Panc1 (cell line): ENCODE results near the gene WNT9A. TPM values are rescaled to one million over a fixed set of nuclear protein-coding genes. Genes with fewer than 3 reads are reported as not detected.

Source experiments
- ATAC-seq: fragments of 200-7000 bp; cut with Tn5 transposase; 2 replicates; pipeline ENCODE4 v1.9.1; 2020; ENCODE audit warnings: mild to moderate bottlenecking, moderate library complexity
- BruUV-seq: library from RNA; stranded (reverse); fragments of 400-500 nt; replicated peaks from 2 replicates; lab custom pipeline; 2021; lab: Mats Ljungman, UMichigan
- CTCF ChIA-PET: fragments of 300-600 bp; sonication (Branson Sonifier 250); formaldehyde crosslinking; loops from one replicate; lab custom pipeline; 2022; ENCODE audit warnings: antibody characterized with exemption; lab: Charles Lee
- POLR2A ChIA-PET: fragments of 300-600 bp; sonication (Branson Sonifier 250); formaldehyde crosslinking; loops from one replicate; lab custom pipeline; 2022; ENCODE audit warnings: antibody characterized with exemption; lab: Charles Lee
- DNase-seq: peaks from one replicate; pipeline ENCODE4 v3.0.0-alpha.2; 2010; ENCODE audit warnings: low read depth, low spot score
- H3K27ac ChIP-seq: 2 replicates; pipeline ENCODE4 v1.5.1; 2011; ENCODE audit warnings: mild to moderate bottlenecking, low read length, inconsistent platforms
- H3K27me3 ChIP-seq: fragments of 200-500 bp; sonication (Bioruptor generic); 2 replicates; pipeline ENCODE4 v1.6.0; 2014; ENCODE audit warnings: low read length, inconsistent platforms; ENCODE audit not compliant: control insufficient read depth, insufficient read depth
- H3K36me3 ChIP-seq: fragments of 200-500 bp; sonication (Bioruptor generic); 2 replicates; pipeline ENCODE4 v1.5.1; 2014; ENCODE audit warnings: inconsistent platforms, mild to moderate bottlenecking, low read length, moderate library complexity; ENCODE audit not compliant: control insufficient read depth, insufficient read depth
- H3K4me1 ChIP-seq: 2 replicates; pipeline ENCODE4 v1.5.1; 2011; ENCODE audit warnings: inconsistent platforms, mild to moderate bottlenecking, low read length, moderate library complexity; ENCODE audit not compliant: control insufficient read depth, insufficient read depth
- H3K4me3 ChIP-seq, 2 experiments: 2 replicates each; pipeline ENCODE4 v1.5.1; 2011 to 2012; ENCODE audit warnings: low read depth in 2 of 2, low read length in 2 of 2, mild to moderate bottlenecking in 2 of 2, inconsistent platforms in 1 of 2, moderate library complexity in 1 of 2
- H3K9me3 ChIP-seq: fragments of 200-500 bp; sonication (Bioruptor generic); 2 replicates; pipeline ENCODE4 v1.5.1; 2014; ENCODE audit warnings: low read depth, mild to moderate bottlenecking, inconsistent platforms, low read length, moderate library complexity; ENCODE audit not compliant: control insufficient read depth, insufficient read depth
- POLR2AphosphoS5 ChIP-seq: IDR thresholded peaks from 2 replicates; pipeline ENCODE4 v1.6.1; 2012; ENCODE audit warnings: mild to moderate bottlenecking, low read depth, low read length, moderate library complexity
- SIN3A ChIP-seq: IDR thresholded peaks from 2 replicates; pipeline ENCODE4 v1.6.1; 2012; ENCODE audit warnings: low read depth, mild to moderate bottlenecking, low read length, moderate library complexity, borderline replicate concordance; ENCODE audit not compliant: insufficient read depth
- TCF7L2 ChIP-seq: IDR thresholded peaks from 2 replicates; pipeline ENCODE4 v1.6.1; 2011; ENCODE audit warnings: mild to moderate bottlenecking, low read depth, low read length, inconsistent platforms
- in situ Hi-C: cut with HindIII; loops from 2 replicates; pipeline ENCODE4 v1.10.0; 2016; ENCODE audit warnings: low sequenced_read_pairs, low pct_unique_long_range_greater_than_20kb
- intact Hi-C: fragments of 100-400 bp; cut with micrococcal nuclease; formaldehyde crosslinking; loops from one replicate; pipeline ENCODE4 v1.10.0; 2022; ENCODE audit not compliant: unreplicated experiment
- total RNA-seq: library from RNA; stranded (reverse); gene quantifications from one replicate; pipeline ENCODE4 v1.2.1, GENCODE V29; 2021; ENCODE audit not compliant: unreplicated experiment
- TF ChIP-seq, protein P1 (sequence below): fragments of 450-650 bp; IDR thresholded peaks from 2 replicates; pipeline ENCODE4 v1.5.1; 2017; ENCODE audit warnings: mild to moderate bottlenecking
- TF ChIP-seq, protein P2 (sequence below), 2 experiments: IDR thresholded peaks; 2 replicates each; pipeline ENCODE4 v1.6.1; 2011 to 2012; ENCODE audit warnings: low read depth in 2 of 2, control low read depth in 1 of 2, low read length in 1 of 2, mild to moderate bottlenecking in 1 of 2, moderate library complexity in 1 of 2; ENCODE audit not compliant: insufficient read depth in 1 of 2

WNT9A gene
- total RNA-seq, 1 experiment from 2014 or later: 26.5 TPM

DNA sequence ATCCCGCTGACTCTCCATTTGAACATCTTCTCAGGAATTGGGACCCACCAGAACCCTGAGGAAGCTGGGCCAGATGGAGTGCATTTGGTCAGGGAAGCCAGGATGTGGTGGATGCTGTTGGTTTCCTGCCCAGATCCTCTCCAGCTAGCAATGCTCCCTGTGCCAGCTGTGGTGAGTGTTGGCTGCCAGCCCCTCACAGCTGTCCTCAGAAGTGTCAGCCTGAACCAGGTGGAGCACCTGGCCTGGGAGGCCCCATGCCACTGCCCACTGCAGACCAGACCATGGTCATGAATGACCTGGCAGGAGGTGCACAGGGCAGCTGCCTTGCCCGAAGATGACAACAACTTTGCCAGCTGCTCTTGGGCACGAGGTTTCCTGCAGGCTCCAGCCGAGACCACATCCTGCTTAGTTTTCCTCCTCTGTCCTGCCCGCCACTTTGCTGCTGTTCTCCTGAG lies 77.9 kb downstream of the WNT9A start:
- CTCF ChIA-PET: interaction anchor here (0.6 kb wide), 1 partner anchor 91 kb away, joined by 3 read pairs; no protein-coding TSS in a partner anchor
- DNase-seq (no peak), ATAC-seq (no peak)
- no TSS peak for BruUV-seq
- Histone ChIP-seq H3K27ac (no peak overlapping the region), H3K36me3 (no peaks in the 10 kb centered on the region), H3K4me3 (no peak overlapping the region), H3K27me3 (no peaks in the 10 kb centered on the region), H3K4me1 (no peaks in the 10 kb centered on the region), H3K9me3 (no peaks in the 10 kb centered on the region)
- in situ Hi-C loops: no loop called here
- POLR2A ChIA-PET: interaction anchor here (0.6 kb wide), 1 partner anchor 8 kb away, joined by 5 read pairs; no protein-coding TSS in a partner anchor
- TF ChIP-seq, protein P1, sequence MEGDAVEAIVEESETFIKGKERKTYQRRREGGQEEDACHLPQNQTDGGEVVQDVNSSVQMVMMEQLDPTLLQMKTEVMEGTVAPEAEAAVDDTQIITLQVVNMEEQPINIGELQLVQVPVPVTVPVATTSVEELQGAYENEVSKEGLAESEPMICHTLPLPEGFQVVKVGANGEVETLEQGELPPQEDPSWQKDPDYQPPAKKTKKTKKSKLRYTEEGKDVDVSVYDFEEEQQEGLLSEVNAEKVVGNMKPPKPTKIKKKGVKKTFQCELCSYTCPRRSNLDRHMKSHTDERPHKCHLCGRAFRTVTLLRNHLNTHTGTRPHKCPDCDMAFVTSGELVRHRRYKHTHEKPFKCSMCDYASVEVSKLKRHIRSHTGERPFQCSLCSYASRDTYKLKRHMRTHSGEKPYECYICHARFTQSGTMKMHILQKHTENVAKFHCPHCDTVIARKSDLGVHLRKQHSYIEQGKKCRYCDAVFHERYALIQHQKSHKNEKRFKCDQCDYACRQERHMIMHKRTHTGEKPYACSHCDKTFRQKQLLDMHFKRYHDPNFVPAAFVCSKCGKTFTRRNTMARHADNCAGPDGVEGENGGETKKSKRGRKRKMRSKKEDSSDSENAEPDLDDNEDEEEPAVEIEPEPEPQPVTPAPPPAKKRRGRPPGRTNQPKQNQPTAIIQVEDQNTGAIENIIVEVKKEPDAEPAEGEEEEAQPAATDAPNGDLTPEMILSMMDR: no peak
- TF ChIP-seq TCF7L2 (no peak), SIN3A (no peak), POLR2AphosphoS5 (no peak)
- TF ChIP-seq, protein P2, sequence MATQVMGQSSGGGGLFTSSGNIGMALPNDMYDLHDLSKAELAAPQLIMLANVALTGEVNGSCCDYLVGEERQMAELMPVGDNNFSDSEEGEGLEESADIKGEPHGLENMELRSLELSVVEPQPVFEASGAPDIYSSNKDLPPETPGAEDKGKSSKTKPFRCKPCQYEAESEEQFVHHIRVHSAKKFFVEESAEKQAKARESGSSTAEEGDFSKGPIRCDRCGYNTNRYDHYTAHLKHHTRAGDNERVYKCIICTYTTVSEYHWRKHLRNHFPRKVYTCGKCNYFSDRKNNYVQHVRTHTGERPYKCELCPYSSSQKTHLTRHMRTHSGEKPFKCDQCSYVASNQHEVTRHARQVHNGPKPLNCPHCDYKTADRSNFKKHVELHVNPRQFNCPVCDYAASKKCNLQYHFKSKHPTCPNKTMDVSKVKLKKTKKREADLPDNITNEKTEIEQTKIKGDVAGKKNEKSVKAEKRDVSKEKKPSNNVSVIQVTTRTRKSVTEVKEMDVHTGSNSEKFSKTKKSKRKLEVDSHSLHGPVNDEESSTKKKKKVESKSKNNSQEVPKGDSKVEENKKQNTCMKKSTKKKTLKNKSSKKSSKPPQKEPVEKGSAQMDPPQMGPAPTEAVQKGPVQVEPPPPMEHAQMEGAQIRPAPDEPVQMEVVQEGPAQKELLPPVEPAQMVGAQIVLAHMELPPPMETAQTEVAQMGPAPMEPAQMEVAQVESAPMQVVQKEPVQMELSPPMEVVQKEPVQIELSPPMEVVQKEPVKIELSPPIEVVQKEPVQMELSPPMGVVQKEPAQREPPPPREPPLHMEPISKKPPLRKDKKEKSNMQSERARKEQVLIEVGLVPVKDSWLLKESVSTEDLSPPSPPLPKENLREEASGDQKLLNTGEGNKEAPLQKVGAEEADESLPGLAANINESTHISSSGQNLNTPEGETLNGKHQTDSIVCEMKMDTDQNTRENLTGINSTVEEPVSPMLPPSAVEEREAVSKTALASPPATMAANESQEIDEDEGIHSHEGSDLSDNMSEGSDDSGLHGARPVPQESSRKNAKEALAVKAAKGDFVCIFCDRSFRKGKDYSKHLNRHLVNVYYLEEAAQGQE (IDR thresholded peaks at IDR 0.05; ENCODE audit: insufficient read depth in 1 of 2, low read depth in 2 of 2, low read length in 1 of 2): no peak
- intact Hi-C loops: no loop called here

DNA sequence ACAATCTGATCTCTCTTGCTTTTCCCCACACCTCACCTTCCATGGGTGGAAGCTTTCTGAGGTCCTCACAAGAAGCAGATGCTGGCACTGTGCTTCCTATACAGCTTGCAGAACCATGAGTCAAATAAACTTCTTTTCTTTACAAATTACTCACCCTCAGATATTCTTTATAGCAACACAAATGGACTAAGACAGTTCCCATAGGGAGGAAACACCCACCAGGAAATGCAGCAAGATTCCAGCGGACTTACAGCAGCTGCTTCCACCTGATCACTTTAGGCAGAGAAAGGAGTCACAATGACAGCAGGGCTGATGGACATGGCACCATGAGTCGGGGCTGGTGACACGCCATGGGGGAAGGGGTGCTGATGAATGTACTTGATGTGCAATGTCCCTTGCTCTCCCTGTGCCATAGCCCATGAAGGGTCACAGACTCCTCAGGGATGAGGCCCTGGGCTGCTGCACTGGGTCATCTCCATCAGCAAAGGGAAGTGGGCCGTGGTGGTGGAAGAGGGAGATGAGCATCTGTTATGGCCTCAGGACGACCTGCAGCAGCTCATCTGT lies 78.4 kb downstream of the WNT9A start:
- no peaks in the 10 kb centered on the region for H3K4me1 ChIP-seq
- CTCF ChIA-PET: no interaction called here
- ATAC-seq: no peak
- no peak for DNase-seq
- H3K36me3 ChIP-seq: no peaks in the 10 kb centered on the region
- no peak overlapping the region for H3K4me3 ChIP-seq
- intact Hi-C loops: no loop called here
- H3K9me3 ChIP-seq: no peaks in the 10 kb centered on the region
- POLR2A ChIA-PET: interaction anchor here (0.6 kb wide), 1 partner anchor 7 kb away, joined by 5 read pairs; no protein-coding TSS in a partner anchor
- in situ Hi-C loops: no loop called here
- TF ChIP-seq POLR2AphosphoS5 (no peak), TCF7L2 (no peak), SIN3A (no peak)
- TF ChIP-seq, protein P2 (IDR thresholded peaks at IDR 0.05; ENCODE audit: insufficient read depth in 1 of 2, low read depth in 2 of 2, low read length in 1 of 2): no peak
- TF ChIP-seq, protein P1: no peak
- H3K27ac ChIP-seq: no peak overlapping the region
- BruUV-seq: no TSS peak
- no peaks in the 10 kb centered on the region for H3K27me3 ChIP-seq
